Measurements from ENCODE around the gene CMIP. TPM values are rescaled to one million over a fixed set of nuclear protein-coding genes. Genes with fewer than 3 reads are reported as not detected.

CMIP gene
- total and polyA plus RNA-seq, 3 donors from 2014 or later: 34.9 to 72.5 (median 42.0) TPM

- Histone ChIP-seq H3K9me3 (no peaks in the 10 kb centered on the region), H3K4me1 (peaks cover 28% of the 10 kb centered on the region), H3K4me3 (no peak overlapping the region), H3K27ac (no peak overlapping the region), H3K36me3 (ENCODE audit: low read depth, missing control alignments) (no peaks in the 10 kb centered on the region), H3K27me3 (no peaks in the 10 kb centered on the region)
- DNase-seq: no peak
- WGBS, 2 donors: 88 to 96% methylated on average over 12 to 14 of the region's 14 CpGs
- TF ChIP-seq CTCF (IDR thresholded peaks at IDR 0.05) (no peak), POLR2A (IDR thresholded peaks at IDR 0.05) (no peak)
- intact Hi-C loops (cut with DNase I; ENCODE audit: low total_unique reads): no loop called here
Observed at GRCh38 chr16:81664153-81664552, 219.5 kb downstream of the CMIP start.

- peaks cover 28% of the 10 kb centered on the region for H3K4me1 ChIP-seq
- H3K9me3 ChIP-seq: no peaks in the 10 kb centered on the region
- DNase-seq: no peak
- TF ChIP-seq POLR2A (IDR thresholded peaks at IDR 0.05) (no peak), CTCF (IDR thresholded peaks at IDR 0.05) (no peak)
- no peak overlapping the region for H3K4me3 ChIP-seq
- no peak overlapping the region for H3K27ac ChIP-seq
- intact Hi-C loops (cut with DNase I; ENCODE audit: low total_unique reads): no loop called here
- H3K36me3 ChIP-seq (ENCODE audit: low read depth, missing control alignments): no peaks in the 10 kb centered on the region
- WGBS, 2 donors: 68 to 71% methylated on average over 2 to 4 of the region's 4 CpGs
- no peaks in the 10 kb centered on the region for H3K27me3 ChIP-seq
Observed at GRCh38 chr16:81665588-81665987, 221.0 kb downstream of the CMIP start.

- WGBS, 2 donors: 70 to 75% methylated on average over 7 of the region's 7 CpGs
Observed at GRCh38 chr16:81666113-81666512, 221.5 kb downstream of the CMIP start.

GRCh38 chr16:81668243-81669097 is 223.9 kb downstream of the CMIP start:
- H3K27me3 ChIP-seq: no peaks in the 10 kb centered on the region
- intact Hi-C loops (cut with DNase I; ENCODE audit: low total_unique reads): no loop called here
- TF ChIP-seq CTCF (IDR thresholded peaks at IDR 0.05) (no peak), POLR2A (IDR thresholded peaks at IDR 0.05) (no peak)
- peak overlapping the region; percentile 65 to 72 for H3K27ac ChIP-seq
- 45 to 70% methylated on average over 7 to 23 of the region's 23 CpGs for WGBS, 2 donors
- no peak overlapping the region for H3K4me3 ChIP-seq
- H3K9me3 ChIP-seq: no peaks in the 10 kb centered on the region
- DNase-seq: no peak
- H3K36me3 ChIP-seq (ENCODE audit: low read depth, missing control alignments): no peaks in the 10 kb centered on the region
- peaks cover 28% of the 10 kb centered on the region for H3K4me1 ChIP-seq

More at GRCh38 chr16:81666113-81666512, 221.5 kb downstream of the CMIP start:
- no peak for DNase-seq
- Histone ChIP-seq H3K9me3 (no peaks in the 10 kb centered on the region), H3K4me3 (no peak overlapping the region), H3K36me3 (ENCODE audit: low read depth, missing control alignments) (no peaks in the 10 kb centered on the region), H3K4me1 (peaks cover 28% of the 10 kb centered on the region), H3K27me3 (no peaks in the 10 kb centered on the region), H3K27ac (peak overlapping the region; percentile 58 to 74)
- TF ChIP-seq CTCF (IDR thresholded peaks at IDR 0.05) (no peak), POLR2A (IDR thresholded peaks at IDR 0.05) (no peak)
- intact Hi-C loops (cut with DNase I; ENCODE audit: low total_unique reads): no loop called here
